Right lobe of liver (tissue), 4 donors: ENCODE data around the gene MAPK8.
"Not testable (repeated sequence)": the region's sequence is repeated elsewhere in the genome, so short reads cannot be mapped to it uniquely, and the experiment has no call there.

Source experiments
- CTCF ChIP-seq, 4 donors: fragments of 200-600 bp in 3 of 4; fragments of 450-650 bp in 1 of 4; IDR thresholded peaks; one replicate each; pipeline versions ENCODE4 v1.5.1 to v1.8.0; 2016 to 2022; ENCODE audit warnings: antibody characterized with exemption in 4 of 4, mild to moderate bottlenecking in 2 of 4
- POLR2A ChIP-seq: fragments of 450-650 bp; IDR thresholded peaks from one replicate; pipeline ENCODE4 v1.6.1; 2017; ENCODE audit warnings: antibody characterized with exemption, mild to moderate bottlenecking
- donor health status: DM: no; HTN: no; CAD: no.
- donor health status: DM: no; HTN: no; CAD: no.
- donor health status: DM: no; HTN: yes; CAD: no.

GRCh38 chr10:48421862-48422261 lies 115.4 kb downstream of the MAPK8 start:
- not testable (repeated sequence) for TF ChIP-seq CTCF (IDR thresholded peaks at IDR 0.05); POLR2A
